Skeletal muscle tissue (tissue), 4 donors: Measurements from ENCODE around the gene PDE4D. TPM values are rescaled to one million over a fixed set of nuclear protein-coding genes. Genes with fewer than 3 reads are reported as not detected.

Experiments used
- H3K27ac ChIP-seq: one replicate; pipeline ENCODE4 v1.7.0; 2013; ENCODE audit warnings: mild to moderate bottlenecking, low read depth, low read length, inconsistent platforms
- H3K27me3 ChIP-seq, 3 donors: one replicate each; pipeline ENCODE4 v1.7.0; 2013; ENCODE audit warnings: low read length in 3 of 3; ENCODE audit not compliant: control insufficient read depth in 3 of 3, insufficient read depth in 3 of 3
- H3K36me3 ChIP-seq, 3 donors: one replicate each; pipeline ENCODE4 v1.7.0; 2013; ENCODE audit warnings: low read length in 3 of 3; ENCODE audit not compliant: control insufficient read depth in 3 of 3, insufficient read depth in 3 of 3
- H3K4me1 ChIP-seq, 3 donors: one replicate each; pipeline ENCODE4 v1.7.0; 2013; ENCODE audit warnings: low read length in 3 of 3, mild to moderate bottlenecking in 3 of 3; ENCODE audit not compliant: control insufficient read depth in 3 of 3, insufficient read depth in 3 of 3
- H3K4me3 ChIP-seq, 3 donors: one replicate each; pipeline ENCODE4 v1.7.0; 2013; ENCODE audit warnings: low read length in 3 of 3
- H3K9ac ChIP-seq, 3 donors: one replicate each; pipeline ENCODE4 v1.7.0; 2013; ENCODE audit warnings: low read length in 3 of 3, mild to moderate bottlenecking in 3 of 3, moderate library complexity in 2 of 3, low read depth in 1 of 3
- H3K9me3 ChIP-seq, 3 donors: one replicate each; pipeline ENCODE4 v1.7.0; 2013; ENCODE audit warnings: low read length in 3 of 3; ENCODE audit not compliant: control insufficient read depth in 3 of 3
- total RNA-seq: library from RNA; depleted of rRNA; stranded (reverse); fragments of >200 nt; gene quantifications from one replicate; pipeline ENCODE4 v1.2.3, GENCODE V29; 2014
- donor health status: Osteomylitis.

PDE4D gene
- total RNA-seq, 1 donor from 2014 or later: 59.0 TPM

GRCh38 chr5:59830536-59831200, 62.9 kb downstream of the PDE4D start:
- Histone ChIP-seq H3K36me3 (no peaks in the 10 kb centered on the region), H3K27ac (no peak overlapping the region), H3K4me1 (no peaks in the 10 kb centered on the region), H3K9ac (no peak overlapping the region), H3K27me3 (no peaks in the 10 kb centered on the region), H3K9me3 (no peaks in the 10 kb centered on the region), H3K4me3 (no peak overlapping the region)

DNA sequence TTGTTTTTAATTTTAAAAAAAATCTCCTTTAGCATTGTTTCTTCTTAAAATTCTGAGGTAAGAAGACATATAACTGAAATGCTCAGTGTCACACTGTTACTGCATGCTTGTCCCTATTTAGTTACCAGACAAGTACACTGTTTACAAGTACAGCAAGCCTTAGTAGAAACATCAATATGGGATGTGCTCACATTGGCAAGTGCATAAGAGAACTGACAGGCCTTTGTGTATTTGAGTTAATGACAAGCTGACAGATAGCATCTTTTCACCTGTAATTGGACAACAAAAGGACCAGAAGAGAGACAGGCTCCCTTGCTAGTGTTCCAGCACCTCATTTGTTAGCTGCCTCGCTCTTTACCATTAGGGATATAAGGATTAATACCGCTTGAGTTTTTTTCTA, 63.6 kb downstream of the PDE4D start:
- H3K4me3 ChIP-seq: no peak overlapping the region
- no peaks in the 10 kb centered on the region for H3K36me3 ChIP-seq
- H3K9me3 ChIP-seq: no peaks in the 10 kb centered on the region
- H3K4me1 ChIP-seq: no peaks in the 10 kb centered on the region
- H3K9ac ChIP-seq: no peak overlapping the region
- H3K27ac ChIP-seq: no peak overlapping the region
- no peaks in the 10 kb centered on the region for H3K27me3 ChIP-seq

DNA sequence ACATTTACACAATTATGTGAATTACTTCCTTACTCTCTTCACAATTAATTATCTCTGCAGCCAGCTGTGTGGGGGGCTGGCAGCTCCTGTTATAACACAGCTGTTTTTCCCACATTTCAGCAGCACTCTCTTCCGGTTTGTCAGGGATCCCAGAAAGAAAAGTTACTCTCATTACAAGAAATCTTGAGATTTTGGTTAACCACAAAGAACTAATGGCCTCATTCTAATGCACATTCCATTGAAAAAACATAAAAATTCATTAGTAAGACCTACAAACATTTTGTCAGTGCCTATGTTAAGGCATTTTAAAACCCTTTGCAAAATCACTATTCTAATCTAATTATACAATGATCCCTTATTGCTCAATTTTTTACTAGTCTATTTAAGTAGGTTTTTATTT, 64.1 kb downstream of the PDE4D start:
- H3K4me1 ChIP-seq: no peaks in the 10 kb centered on the region
- no peak overlapping the region for H3K9ac ChIP-seq
- no peak overlapping the region for H3K4me3 ChIP-seq
- no peaks in the 10 kb centered on the region for H3K9me3 ChIP-seq
- H3K27ac ChIP-seq: no peak overlapping the region
- H3K36me3 ChIP-seq: no peaks in the 10 kb centered on the region
- peaks cover 0 to 3% (median 0%) of the 10 kb centered on the region in 3 donors for H3K27me3 ChIP-seq

GRCh38 chr5:59828623-59829022, 64.9 kb downstream of the PDE4D start:
- no peak overlapping the region for H3K4me3 ChIP-seq
- peaks cover 0 to 3% (median 0%) of the 10 kb centered on the region in 3 donors for H3K27me3 ChIP-seq
- H3K9ac ChIP-seq: no peak overlapping the region
- H3K27ac ChIP-seq: no peak overlapping the region
- no peaks in the 10 kb centered on the region for H3K36me3 ChIP-seq
- no peaks in the 10 kb centered on the region for H3K9me3 ChIP-seq
- no peaks in the 10 kb centered on the region for H3K4me1 ChIP-seq

DNA sequence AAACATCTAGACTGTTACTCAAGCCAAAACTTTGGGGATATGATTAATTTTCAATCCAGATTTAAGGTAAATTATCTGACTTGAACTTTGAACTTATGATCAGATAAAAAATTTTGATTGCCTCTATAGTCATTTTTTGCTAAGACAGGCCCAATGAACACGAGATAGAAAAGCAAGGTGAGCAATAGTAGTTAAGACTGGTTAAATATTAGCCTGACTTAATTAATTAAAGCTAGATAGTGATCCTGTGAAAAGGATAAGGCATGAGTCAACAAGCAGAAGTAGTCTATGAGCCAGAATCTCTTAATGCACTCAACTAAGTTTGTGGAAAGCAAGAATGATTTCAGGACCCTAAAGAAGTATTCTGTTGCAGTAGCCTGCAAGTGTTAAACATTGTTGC, 66.5 kb downstream of the PDE4D start:
- peaks cover 0 to 3% (median 0%) of the 10 kb centered on the region in 3 donors for H3K27me3 ChIP-seq
- H3K36me3 ChIP-seq: no peaks in the 10 kb centered on the region
- no peak overlapping the region for H3K4me3 ChIP-seq
- no peaks in the 10 kb centered on the region for H3K4me1 ChIP-seq
- H3K9me3 ChIP-seq: no peaks in the 10 kb centered on the region
- no peak overlapping the region for H3K27ac ChIP-seq
- H3K9ac ChIP-seq: no peak overlapping the region

GRCh38 chr5:59823420-59823819, 70.1 kb downstream of the PDE4D start:
- Histone ChIP-seq H3K4me1 (no peaks in the 10 kb centered on the region), H3K9ac (no peak overlapping the region), H3K4me3 (no peak overlapping the region), H3K36me3 (no peaks in the 10 kb centered on the region), H3K9me3 (no peaks in the 10 kb centered on the region), H3K27me3 (peaks cover 0 to 3% (median 0%) of the 10 kb centered on the region in 3 donors), H3K27ac (no peak overlapping the region)

GRCh38 chr5:59819806-59820205, 73.7 kb downstream of the PDE4D start:
- no peak overlapping the region for H3K9ac ChIP-seq

GRCh38 chr5:59817536-59817935, 76.0 kb downstream of the PDE4D start:
- no peak overlapping the region for H3K4me3 ChIP-seq
- H3K4me1 ChIP-seq: no peaks in the 10 kb centered on the region
- no peaks in the 10 kb centered on the region for H3K9me3 ChIP-seq
- no peaks in the 10 kb centered on the region for H3K36me3 ChIP-seq
- no peak overlapping the region for H3K27ac ChIP-seq
- no peaks in the 10 kb centered on the region for H3K27me3 ChIP-seq
- H3K9ac ChIP-seq: no peak overlapping the region

More at GRCh38 chr5:59819806-59820205, 73.7 kb downstream of the PDE4D start:
- H3K27ac ChIP-seq: no peak overlapping the region
- H3K4me3 ChIP-seq: no peak overlapping the region
- H3K9me3 ChIP-seq: no peaks in the 10 kb centered on the region
- H3K27me3 ChIP-seq: peaks cover 0 to 2% (median 0%) of the 10 kb centered on the region in 3 donors
- H3K4me1 ChIP-seq: no peaks in the 10 kb centered on the region
- no peaks in the 10 kb centered on the region for H3K36me3 ChIP-seq

DNA sequence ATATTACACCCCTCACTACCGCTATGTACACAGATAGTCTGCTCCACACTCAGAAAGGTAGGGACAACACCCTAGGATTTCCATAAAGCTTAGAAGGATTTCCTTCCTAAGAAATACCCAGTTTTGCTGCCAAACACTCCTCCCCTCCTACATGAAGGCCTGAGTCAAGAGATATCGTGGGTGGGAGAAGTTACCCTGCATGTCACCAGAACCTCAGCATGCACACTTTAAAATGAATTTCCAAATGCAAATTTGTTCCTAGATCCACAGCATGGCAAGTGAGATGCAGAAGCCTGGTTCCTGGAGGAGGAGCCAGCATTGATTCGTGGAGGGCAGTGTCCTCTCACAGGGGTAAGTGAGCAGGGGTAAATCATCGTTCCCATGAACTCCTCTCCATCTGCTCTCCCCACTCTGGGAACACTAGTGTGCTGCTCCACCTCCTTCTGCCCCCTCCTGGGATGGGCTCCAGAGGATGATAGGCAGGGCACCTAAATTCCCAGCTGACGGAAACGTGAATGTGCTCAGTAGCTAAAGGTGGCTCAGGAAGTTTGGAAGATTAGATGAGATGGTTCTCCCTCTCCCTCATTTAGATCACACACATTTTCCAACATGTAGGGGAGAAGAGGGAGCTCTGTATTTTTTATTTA, 76.7 kb downstream of the PDE4D start:
- Histone ChIP-seq H3K9ac (no peak overlapping the region), H3K9me3 (no peaks in the 10 kb centered on the region), H3K4me3 (no peak overlapping the region), H3K27ac (no peak overlapping the region), H3K4me1 (no peaks in the 10 kb centered on the region), H3K36me3 (no peaks in the 10 kb centered on the region), H3K27me3 (no peaks in the 10 kb centered on the region)

DNA sequence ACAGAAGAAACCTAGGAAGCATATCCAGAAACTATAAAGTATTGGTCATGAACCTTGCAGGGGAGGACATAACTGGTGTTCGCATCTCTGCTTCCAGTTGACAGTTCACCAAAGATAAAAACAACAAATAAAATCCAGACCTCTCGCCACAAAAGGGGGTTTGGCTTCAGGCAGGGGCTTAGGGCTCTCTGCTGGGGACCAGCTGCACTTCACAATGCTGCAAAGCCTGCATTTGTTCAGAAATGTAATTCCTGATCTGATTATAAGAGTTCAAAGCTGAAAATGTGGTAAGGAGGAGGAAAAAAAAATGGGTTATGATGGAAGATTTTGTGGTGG, 79.0 kb downstream of the PDE4D start:
- Histone ChIP-seq H3K27me3 (peaks cover 0 to 4% (median 0%) of the 10 kb centered on the region in 3 donors), H3K9me3 (no peaks in the 10 kb centered on the region), H3K36me3 (no peaks in the 10 kb centered on the region), H3K4me1 (no peaks in the 10 kb centered on the region), H3K4me3 (no peak overlapping the region), H3K27ac (no peak overlapping the region), H3K9ac (no peak overlapping the region)
